ENCODE results near the gene PLCL1.

PLCL1 gene

DNA sequence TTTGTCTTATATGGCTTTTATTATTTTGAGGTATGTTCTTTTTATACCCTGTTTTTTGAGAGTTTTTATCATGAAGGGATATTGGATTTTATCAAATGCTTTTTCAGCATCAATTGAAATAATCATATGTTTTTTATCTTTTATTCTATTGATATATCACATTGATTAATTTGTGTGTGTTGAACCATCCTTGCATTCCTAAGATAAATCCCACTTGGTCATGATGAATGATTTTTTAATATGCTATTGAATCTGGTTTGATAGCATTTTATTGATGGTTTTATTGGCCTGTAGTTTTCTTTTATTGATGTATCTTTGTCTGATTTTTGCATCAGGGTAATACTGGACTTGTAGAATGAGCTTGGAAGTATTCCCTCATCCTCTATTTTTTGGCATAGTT, 160.3 kb downstream of the PLCL1 start:
- no peak for DNase-seq

DNA sequence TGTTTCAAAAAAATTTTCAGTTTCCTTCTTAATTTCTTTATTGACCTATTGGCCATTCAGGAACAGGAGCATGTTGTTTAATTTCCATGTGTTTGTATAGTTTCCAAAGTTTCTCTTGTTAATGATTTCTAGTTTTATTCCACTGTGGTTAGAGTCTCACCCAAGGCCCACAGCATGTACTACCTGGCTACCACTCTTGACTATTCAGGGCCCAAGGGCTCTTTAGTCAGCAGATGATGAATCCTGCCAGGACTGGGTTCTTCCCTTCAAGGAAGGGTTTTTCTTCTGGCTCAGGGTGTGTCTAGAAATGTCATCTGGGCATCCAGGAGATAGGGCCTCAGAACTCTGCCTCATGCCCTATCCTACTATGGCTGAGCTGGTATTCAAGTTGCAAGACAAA, 161.4 kb downstream of the PLCL1 start:
- DNase-seq = no peak

DNA sequence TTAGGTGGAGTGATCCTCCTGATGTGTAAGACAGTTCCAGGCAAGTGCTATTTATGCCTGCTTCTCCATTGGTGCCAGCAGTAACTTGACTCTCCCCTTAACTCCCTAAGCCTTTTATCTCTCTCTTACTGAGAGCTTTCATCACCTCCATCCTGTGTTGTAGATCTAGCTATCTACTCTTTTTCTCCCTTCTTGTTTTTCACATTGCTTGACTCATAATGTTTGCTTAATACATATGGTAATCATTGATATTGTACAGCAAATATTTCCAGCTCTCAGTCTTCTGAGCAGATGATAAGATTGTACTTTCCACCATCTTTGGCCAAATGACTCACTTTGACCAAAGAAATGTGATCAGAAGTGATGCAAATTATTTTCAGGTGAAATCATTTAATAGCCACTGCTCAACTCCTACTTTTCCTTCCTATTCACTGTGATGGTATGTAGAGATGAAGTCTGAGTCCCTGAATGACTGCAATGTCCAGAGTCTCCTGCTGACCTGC, 165.0 kb downstream of the PLCL1 start:
- no peak for DNase-seq

DNA sequence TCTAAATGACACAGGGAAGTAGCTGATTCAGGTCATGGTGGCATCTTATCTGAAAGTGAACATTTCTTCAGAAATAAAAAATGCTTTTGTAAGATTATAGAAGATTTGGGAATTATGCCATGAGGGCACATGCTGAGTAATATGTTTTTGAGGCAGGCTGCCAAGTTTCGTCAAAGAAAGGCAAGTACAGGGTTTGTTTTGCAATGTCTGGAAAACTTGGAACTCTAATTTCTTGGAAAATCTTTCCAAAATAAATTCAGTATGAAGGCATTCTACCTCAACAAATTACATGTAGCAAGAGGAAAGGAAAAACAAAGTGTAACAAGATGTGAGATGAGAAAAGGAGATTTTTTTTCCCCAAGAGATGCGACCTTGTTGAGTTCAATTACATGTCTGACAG, 167.7 kb downstream of the PLCL1 start:
- no peak for DNase-seq

DNA sequence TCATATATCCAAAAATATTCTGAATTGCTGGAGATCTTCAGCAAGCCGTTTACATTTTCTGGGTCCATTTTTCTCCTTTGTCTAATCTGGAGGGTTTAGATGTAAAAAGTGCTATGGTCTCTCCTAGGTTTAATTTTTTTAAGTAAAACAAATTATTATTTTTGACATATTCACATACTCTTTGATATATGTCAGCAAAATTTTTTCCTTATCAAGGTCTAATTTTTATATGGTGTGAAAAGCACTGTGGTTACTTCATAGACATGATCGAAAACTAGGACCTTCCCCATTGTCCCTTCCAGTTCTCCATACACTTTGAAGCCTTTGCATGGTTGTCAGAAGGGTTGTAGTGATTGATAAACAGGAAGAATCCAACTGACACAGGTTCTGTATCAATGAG, 168.2 kb downstream of the PLCL1 start:
- no peak for DNase-seq

DNA sequence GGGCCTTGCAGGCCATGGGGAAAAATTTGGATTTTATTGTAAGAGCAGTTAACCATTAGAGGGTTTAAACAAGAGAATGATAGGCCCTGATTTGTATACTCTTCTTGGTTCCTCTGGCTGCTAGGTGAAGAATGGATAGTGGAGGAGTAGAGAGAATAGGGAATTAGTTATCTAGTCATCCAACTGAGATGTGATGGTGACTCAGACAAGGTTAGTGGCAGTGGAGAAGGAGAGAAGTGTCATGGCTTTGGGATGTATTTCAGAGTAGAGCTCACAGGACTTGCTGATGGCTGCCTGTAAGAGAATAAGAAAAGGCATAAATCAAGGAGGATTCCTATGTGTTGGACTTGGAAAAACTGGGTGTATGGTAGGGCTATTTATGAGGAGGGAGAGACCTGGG, 169.4 kb downstream of the PLCL1 start:
- no peak for DNase-seq

DNA sequence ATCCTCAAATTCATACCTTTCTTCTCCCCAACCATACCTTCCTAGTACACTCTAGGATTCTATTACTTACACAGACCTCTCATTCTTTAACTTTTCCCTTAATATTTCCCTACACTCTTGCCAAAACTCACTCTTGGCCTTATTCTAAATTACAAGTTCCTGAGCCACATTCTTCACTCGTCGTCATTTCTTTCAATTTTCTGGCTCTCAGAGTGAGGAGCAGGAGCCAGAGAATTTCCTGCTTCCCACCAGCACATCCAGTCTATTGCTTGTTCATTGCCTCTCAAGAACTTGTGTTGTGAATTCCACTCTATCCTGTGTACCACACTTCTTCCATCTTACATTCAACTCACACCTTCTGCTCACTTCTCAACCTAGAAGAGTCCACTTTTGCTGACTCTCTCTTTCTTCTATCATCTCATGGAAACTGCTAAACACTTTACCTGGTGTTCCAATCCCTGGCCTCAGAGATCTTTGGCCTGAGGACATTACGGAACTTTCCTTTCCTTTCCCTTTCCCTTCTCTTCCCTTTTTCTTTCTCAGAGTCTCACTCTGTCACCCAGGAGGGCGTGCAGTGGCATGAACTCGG, 171.6 kb downstream of the PLCL1 start:
- no peak for DNase-seq

DNA sequence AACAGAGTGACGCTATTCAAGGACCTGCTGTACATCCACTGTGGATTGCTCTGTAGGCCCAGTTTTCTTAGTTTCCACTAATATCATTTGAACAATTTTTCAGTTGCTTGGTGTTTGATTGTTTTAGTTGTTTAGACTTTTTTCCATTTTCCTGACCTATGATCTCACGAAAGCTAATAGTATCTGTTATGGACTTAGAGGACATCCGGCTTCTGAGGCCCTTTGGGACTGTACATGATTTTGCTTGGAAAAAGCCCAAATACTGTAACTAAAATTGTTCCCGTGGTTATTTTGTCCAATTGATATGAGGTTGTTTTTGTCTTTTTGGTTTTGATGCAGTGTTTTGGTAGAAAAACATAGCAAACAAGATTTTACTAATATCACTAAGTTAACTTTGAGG, 174.6 kb downstream of the PLCL1 start:
- no peak for DNase-seq

DNA sequence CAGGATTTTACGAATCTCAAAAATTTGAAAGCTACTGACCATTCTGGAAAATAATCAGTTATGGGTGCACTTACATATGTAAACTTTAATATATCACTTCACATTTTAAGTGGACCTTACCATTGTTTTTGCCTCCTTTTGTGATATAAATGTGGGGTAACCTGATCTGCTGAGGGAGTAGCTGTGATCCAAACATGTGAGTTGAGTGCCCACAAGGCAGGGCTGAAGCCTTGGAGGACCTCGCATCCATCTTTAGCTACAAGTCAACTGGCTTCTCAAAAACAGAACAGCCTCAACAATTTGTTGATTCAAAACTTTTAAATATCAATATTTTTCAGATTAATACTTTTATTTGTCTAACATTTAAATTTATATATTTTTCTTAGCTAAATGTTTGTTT, 178.2 kb downstream of the PLCL1 start:
- no peak for DNase-seq

DNA sequence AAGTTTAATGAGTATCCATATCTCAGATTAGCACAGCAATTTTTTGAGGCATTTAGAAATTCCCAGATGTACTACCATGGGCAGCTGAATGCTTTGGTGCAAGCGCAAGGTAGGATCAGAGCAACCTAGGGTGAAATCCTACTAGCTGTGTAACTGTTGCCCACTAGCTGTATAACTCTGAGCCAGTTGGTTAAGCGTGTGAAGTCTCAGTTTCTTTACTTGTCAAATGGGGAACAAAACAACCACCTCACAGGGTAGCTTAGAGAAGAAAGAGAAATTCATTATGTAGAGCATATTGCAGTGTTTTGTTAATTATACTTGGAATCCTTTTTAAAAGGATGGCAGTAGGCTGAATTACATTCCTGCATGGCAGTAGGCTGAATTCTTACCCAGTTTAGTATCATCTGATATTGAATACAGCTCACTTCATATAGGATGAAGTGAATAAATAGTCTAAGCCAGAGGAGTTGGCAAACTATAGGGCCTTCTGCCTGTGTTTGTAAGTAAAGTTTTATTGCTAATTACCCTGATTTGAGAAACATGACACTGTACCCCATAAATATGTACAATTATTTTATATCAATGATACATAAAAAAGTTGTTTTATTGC, 180.7 kb downstream of the PLCL1 start:
- no peak for DNase-seq

DNA sequence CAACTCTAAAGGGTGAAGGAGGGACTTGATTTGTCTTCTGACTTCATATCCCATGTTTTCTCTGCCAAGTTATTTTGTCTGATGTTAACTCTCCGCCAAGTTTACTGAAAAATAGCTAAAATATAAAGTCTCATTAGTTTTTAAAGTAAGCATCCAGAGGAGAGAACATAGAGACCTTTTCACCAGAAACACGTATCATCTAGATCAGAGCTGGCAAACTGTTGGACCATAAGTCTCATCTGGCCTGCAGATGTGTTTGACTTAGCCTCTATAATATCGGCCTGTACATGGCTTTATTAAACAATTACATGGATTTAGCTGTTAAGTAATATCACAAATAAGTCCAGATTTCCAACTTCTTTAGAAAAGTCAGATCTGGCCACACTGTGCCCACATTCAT, 182.6 kb downstream of the PLCL1 start:
- no peak for DNase-seq

DNA sequence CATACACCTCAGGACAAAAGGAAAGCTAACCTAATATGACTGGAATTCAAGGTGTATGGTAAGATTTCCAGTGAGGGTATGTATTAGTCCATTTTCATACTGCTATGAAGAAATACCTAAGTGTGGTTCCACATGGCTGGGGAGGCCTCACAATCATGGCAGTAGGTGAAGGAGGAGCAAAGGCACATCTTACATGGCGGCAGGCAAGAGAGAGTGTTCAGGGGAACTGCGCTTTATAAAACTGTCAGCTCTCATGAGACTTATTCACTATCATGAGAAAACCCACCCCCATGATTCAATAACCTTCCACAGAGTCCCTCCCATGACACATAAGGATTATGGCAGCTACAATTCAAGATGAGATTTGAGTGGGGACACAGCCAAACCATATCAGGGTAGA, 186.0 kb downstream of the PLCL1 start:
- DNase-seq = no peak

DNA sequence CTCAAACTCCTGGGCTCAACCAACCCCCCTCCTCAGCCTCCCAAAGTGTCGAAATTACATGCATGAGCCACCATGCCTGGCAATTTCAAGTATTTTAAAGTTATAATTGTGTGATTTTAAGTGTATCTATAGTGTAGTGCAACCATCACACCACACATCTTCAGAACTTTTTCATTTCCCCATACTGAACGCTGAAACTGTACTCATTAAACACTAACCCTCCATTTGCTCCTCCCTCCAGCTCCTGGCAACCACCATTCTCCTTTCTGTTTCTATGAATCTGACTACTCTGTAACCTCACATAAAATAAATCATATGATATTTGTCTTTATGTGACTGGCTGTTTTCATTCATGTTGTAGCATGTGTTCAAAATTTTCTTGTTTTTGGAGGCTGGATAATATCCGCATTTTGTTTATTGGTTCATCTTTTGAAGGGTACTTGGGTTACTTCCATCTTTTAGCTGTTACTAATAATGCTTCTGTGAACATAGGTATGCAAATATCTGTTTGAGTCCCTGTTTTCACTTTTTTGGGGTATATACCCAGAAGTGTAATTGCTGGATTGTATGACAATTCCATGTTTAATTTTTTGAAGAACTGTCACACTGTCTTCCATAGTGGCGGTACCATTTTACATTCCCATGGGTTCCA, 188.2 kb downstream of the PLCL1 start:
- DNase-seq = no peak

DNA sequence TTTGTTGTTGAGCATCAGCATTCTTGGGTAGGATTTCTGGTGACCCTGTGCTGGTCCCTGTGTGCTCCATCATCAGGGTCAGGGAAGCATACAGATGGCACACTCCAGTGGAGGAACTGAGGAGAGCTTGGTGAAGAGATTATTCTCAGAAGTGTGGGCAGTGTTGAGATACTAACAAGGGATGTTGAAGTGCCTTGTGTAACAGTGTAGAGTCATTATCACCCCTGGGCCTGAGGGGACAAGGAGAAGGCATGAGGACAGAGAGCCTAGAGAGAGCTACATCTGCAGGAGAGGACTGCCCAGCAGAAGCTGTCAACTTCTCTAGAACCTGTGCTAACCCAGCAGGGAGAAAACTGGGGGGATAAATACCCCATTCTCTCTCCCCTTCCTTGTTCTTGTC, 189.0 kb downstream of the PLCL1 start:
- no peak for DNase-seq

DNA sequence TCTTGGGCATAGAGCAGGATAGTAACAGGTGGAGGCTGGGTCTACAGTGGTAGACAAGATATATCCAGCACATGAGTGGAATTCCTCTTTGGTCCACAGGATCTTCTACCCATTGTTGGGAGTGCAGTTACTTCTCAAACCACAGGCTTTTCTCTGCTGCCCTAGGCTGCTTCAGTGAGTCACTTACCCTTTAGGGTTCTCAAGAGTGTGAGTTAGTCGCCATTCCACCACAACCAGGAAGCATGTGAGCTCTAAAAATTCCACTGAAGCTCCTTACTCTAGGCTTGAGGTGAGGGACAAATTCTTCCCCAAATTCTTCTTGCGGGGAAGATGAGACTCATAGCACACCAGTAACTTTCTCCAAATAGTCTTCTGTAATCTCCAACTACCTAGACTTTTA, 189.4 kb downstream of the PLCL1 start:
- DNase-seq = no peak

DNA sequence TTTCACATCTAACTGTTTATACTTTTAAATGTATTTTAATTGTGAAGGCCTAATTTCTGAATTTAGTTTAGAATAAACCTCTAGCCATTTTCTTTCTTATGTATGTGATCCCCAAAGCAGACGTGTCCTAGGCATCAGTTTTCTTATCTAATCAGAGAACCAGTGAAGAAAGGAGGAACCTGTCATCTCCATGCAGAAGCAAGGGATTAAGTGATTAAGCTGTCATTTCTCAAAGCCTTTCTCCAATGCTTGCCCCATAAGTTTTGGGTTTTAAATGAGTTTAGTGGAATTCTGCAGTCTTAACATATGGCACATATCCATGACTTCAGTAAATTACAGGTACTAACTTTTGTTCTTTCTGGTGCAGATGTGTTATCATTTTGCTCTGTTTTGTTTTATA, 190.4 kb downstream of the PLCL1 start:
- DNase-seq = no peak

DNA sequence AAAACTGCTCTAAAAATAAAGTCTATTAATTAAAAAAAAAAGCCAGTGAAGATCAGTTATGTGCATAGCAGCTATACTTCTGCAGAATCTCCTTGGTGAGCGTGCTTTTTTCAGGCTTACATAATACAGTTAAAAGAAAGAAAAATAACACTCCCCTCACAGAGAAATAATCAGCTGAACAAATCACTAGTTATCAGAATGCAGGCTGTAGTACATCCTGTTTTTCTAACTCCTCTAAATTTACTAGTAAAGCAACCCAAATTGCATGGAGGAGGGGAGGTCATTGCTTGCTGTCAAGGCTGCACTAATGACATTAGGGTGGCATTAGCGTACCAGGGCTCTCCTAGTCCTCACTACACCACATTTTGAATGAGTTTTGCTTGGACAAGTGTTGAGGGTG, 192.2 kb downstream of the PLCL1 start:
- no peak for DNase-seq

DNA sequence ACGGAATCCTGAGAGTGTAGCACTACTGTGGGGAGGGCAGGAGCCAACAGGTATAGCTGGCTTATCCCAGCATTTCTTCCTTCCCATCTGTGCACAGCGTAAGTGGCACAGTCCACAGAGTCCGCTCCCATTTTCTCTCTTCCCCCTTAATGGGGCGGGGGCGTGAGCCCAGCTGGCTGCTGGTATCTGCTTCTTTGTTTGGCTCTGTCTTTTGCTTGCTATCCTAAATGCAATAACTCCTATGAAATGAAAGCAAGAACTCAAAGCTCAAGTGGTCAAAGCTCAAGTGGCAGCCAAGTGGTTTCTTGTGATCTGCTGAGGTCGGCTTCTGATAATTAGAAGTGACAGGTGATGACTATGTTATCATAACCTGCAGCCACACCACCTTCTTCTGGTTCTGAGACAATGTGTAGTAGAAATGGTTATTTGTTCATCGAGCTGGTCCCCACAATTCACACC, 192.7 kb downstream of the PLCL1 start:
- no peak for DNase-seq

DNA sequence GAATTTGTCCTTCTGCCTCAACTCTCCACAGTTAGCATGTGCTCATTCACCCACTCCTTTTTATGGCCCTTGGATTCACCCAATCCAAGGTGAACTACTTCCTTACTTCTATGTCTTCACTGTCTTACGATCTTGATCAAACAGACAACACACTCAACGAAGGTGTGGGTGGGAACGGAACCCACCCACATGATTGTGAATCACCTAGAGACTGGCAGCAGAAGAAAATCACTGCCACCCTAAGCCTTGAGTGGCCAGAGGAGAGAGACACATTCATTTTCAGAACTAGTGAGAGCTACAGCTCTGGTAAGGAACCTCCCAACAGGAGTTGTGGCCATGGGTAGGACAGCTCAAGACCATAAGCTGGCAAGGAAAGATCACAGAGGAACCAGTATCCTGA, 194.3 kb downstream of the PLCL1 start:
- DNase-seq = no peak

DNA sequence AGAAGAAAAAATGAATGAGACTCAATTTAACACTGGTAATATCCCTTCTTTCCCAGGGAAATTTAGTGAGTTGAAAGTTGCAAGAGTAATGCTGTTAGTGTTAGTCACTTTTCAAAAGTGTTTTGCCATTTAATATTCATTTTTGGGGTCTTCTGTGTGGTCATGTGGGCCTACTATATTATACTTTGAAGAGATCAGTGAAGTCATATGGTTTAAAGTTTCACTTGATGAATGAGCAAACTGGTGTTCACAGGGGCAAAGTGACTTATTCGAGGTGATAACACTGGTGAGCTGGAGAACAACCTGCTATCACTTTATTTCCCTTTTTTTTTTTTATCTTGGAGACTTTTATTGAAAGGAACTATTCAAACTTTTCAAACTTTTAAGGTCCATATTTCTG, 196.0 kb downstream of the PLCL1 start:
- DNase-seq = no peak

DNA sequence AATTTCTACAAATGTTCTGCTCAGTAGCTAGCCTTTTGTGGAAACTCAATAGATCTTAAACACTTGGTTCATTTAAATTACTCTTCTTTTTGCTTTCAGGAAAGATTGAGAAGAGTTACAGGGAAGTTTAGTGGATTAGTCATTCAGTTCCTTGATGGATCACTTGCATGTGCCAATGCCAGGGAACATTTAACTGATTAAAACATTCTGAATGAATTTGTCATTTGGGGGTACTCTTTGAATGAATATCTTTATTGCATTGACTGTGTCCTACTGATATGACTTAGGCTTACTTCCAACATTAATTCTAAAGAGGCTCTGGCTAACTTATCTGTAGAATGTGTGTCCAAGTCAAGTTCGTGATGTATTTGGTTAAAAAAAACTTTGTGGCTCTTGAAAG, 199.8 kb downstream of the PLCL1 start:
- DNase-seq = no peak

DNA sequence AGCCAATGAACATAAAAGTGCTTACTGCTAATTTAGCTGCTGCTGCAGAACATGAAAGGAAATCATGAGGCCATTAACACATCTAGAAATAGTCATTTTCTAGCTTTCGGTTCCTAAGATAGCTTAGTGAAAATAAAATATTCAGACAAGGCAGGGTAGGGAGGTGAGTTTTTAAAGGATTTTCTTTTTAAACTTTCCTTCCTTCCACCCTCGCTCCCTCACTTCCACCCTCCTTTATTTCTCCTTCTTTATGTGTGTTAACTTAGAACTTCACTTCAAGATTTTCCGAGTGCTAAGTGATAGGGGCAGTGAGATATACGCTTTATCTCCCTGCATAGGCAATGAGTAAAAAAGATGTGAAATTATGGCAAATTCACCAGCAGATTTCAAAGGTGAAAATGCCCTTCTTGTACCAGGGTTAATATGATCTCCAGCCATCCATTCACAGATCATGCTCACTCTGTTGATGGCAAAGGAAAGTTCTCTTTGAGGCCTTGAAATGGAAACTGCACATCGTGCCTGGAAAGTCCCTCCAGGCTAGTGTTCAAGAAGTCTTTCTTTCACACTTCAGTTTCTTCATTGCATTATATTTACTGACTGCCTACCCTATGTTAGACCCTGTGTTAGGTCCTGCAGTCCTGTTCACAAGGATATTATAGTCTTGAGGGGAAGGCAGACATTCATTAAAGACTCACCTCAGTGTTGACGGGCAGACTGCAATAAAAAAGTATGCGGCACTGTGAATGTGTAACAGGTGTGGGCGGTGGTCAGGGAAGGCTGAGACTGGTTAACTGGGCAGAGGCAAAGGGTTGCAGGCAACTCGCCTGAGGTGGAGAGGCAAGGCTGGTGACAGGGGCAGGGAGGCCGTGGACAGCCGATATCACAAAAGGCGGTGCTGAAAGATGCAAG, 200.8 kb downstream of the PLCL1 start:
- no peak for DNase-seq

DNA sequence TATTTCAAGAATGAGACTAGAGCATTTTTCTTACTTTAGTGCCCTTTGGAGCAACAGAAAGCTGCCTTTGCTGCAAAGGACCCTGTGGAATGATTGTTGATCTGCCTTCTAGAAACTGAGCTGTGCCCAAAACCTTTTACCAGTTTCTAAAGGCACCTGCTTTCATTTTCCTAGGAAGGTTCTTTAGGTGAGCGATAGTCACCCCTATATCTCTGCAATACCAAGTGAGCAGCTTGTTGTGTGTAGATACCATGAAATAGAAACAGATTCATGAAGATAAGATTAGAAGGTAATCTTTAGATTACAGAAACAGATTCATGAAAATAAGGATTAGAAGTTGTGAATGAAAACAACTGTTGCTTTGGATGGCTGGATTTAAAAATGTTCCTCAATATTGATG, 202.3 kb downstream of the PLCL1 start:
- no peak for DNase-seq

DNA sequence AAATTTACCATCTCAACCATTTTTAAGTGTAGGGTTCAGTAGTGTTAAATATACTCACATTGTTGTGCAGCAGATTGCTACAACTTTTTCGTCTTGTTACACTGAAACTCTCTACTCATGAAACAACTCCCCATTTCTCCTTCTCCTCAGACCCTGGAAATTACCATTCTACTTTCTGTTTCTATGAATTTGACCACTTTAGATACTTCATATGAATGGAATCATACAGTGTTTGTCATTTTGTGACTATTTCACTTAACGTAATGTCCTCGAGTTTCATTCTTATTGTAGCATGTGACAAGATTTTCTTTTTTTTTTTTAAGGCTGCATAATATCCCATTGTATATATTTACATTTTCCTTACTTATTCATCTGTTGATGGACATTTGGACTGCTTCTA, 203.8 kb downstream of the PLCL1 start:
- no peak for DNase-seq

Data from CD4-positive, alpha-beta T cell treated with Interferon gamma for 1 hour (primary cell).